HG02678 (cell line): ENCODE measurements around the gene NNT.

ENCODE experiments used
- ATAC-seq: cut with Tn5 transposase; IDR thresholded peaks from one replicate; pipeline ENCODE4 v1.9.1; 2021; ENCODE audit warnings: mild to moderate bottlenecking, moderate library complexity; ENCODE audit not compliant: unreplicated experiment

Gene NNT

GRCh38 chr5:43622074-43622473, 19.1 kb downstream of the NNT start:
- no peak for ATAC-seq

- no peak for ATAC-seq
These were observed 20.2 kb downstream of the NNT start for GRCh38 chr5:43623048-43623680.

- ATAC-seq, result no peak
These were observed 24.0 kb downstream of the NNT start for GRCh38 chr5:43627028-43627427.

GRCh38 chr5:43631182-43631910, 28.4 kb downstream of the NNT start:
- peak; percentile 93 for ATAC-seq

GRCh38 chr5:43634621-43635020, 31.6 kb downstream of the NNT start:
- ATAC-seq, result no peak

- ATAC-seq, result no peak
These were observed 32.4 kb downstream of the NNT start for GRCh38 chr5:43635374-43635773.

- no peak for ATAC-seq
These were observed 33.1 kb downstream of the NNT start for GRCh38 chr5:43636076-43636475.

GRCh38 chr5:43637416-43637815, 34.4 kb downstream of the NNT start:
- no peak for ATAC-seq

- ATAC-seq, result no peak
These were observed 35.1 kb downstream of the NNT start for GRCh38 chr5:43638107-43638506.

- no peak for ATAC-seq
These were observed 35.6 kb downstream of the NNT start for GRCh38 chr5:43638546-43638945.

GRCh38 chr5:43639566-43639965, 36.6 kb downstream of the NNT start:
- no peak for ATAC-seq

GRCh38 chr5:43642428-43642827, 39.4 kb downstream of the NNT start:
- ATAC-seq, result no peak

GRCh38 chr5:43643327-43643726, 40.3 kb downstream of the NNT start:
- no peak for ATAC-seq

- no peak for ATAC-seq
These were observed 40.8 kb downstream of the NNT start for GRCh38 chr5:43643750-43644149.

- no peak for ATAC-seq
These were observed 44.0 kb downstream of the NNT start for GRCh38 chr5:43646992-43647391.

GRCh38 chr5:43647789-43648188, 44.8 kb downstream of the NNT start:
- ATAC-seq, result no peak

GRCh38 chr5:43648499-43649124, 45.6 kb downstream of the NNT start:
- ATAC-seq, result no peak

- no peak for ATAC-seq
These were observed 46.3 kb downstream of the NNT start for GRCh38 chr5:43649256-43649655.

- no peak for ATAC-seq
These were observed 49.7 kb downstream of the NNT start for GRCh38 chr5:43652537-43653302.

- no peak for ATAC-seq
These were observed 55.5 kb downstream of the NNT start for GRCh38 chr5:43658509-43658908.

- ATAC-seq, result no peak
These were observed 56.1 kb downstream of the NNT start for GRCh38 chr5:43659075-43659474.
